Heart left ventricle (tissue), 13 donors: Measurements from ENCODE around the gene NEK10.

Experiments
- POLR2A ChIP-seq, 2 donors: fragments of 450-650 bp; IDR thresholded peaks; one replicate each; pipeline ENCODE4 v1.6.1; 2017; ENCODE audit warnings: antibody characterized with exemption in 2 of 2, mild to moderate bottlenecking in 2 of 2, moderate library complexity in 2 of 2
- TF ChIP-seq, protein P1 (sequence below), 12 donors: fragments of 200-600 bp; sonication (generic) in 4 of 12; IDR thresholded peaks; one replicate each; pipeline versions ENCODE4 v1.5.0 to v1.8.0; 2018 to 2022; ENCODE audit warnings: antibody characterized with exemption in 12 of 12, mild to moderate bottlenecking in 5 of 12
- donor health status: ischemic (EF 13 %, LVEDD 7.1; RV severe dilation, severe dysfunction).
- donor health status: DM: no; HTN: yes; CAD: no.
- donor health status: DM: no; HTN: no; CAD: no.
- donor health status: ischemic (EF 25% LVEDD 6.9; RV normal size, moderate dysfunction).
- donor health status: ischemic (EF 25% LVEDD 5.7; RV mildly dilated, moderate dysfunction).
- donor health status: ischemic (EF 35%, LVEDD 5.7; RV mildly dilated, moderate dysfunction).
- donor health status: nonischemic (EF 11% LVEDD 7.7; RV severe dilation, severe dysfunction).
- donor health status: DM: yes; HTN: yes; CAD: no.
- donor health status: PGD.
- donor health status: ischemic (EF 29% LVEDD 5.4; RV normal size, mild dysfunction).
- donor health status: nonischemic (EF 23%, LVEDD 6.1; RV moderate dilation, normal function).

GRCh38 chr3:27366062-27366591 is 3.1 kb downstream of the NEK10 start:
- TF ChIP-seq, protein P1, sequence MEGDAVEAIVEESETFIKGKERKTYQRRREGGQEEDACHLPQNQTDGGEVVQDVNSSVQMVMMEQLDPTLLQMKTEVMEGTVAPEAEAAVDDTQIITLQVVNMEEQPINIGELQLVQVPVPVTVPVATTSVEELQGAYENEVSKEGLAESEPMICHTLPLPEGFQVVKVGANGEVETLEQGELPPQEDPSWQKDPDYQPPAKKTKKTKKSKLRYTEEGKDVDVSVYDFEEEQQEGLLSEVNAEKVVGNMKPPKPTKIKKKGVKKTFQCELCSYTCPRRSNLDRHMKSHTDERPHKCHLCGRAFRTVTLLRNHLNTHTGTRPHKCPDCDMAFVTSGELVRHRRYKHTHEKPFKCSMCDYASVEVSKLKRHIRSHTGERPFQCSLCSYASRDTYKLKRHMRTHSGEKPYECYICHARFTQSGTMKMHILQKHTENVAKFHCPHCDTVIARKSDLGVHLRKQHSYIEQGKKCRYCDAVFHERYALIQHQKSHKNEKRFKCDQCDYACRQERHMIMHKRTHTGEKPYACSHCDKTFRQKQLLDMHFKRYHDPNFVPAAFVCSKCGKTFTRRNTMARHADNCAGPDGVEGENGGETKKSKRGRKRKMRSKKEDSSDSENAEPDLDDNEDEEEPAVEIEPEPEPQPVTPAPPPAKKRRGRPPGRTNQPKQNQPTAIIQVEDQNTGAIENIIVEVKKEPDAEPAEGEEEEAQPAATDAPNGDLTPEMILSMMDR (IDR thresholded peaks at IDR 0.05) = no peak
- TF ChIP-seq POLR2A (IDR thresholded peaks at IDR 0.05) = no peak
